Stomach (tissue), 9 donors: ENCODE data around the gene CLTRN. TPM values are rescaled to one million over a fixed set of nuclear protein-coding genes. Genes with fewer than 3 reads are reported as not detected.

Experiments
- DNase-seq, 2 donors: peaks; one replicate each; pipeline versions ENCODE4 v3.0.0 to v3.0.0-alpha.2; 2013 to 2019
- H3K27ac ChIP-seq, 5 donors: fragments of 200-600 bp in 4 of 5; sonication (generic) in 4 of 5; one replicate each; pipeline ENCODE4 v1.5.1; 2013 to 2019; ENCODE audit warnings: mild to moderate bottlenecking in 1 of 5, moderate library complexity in 1 of 5
- H3K27me3 ChIP-seq, 3 donors: fragments of 200-600 bp; sonication (generic); one replicate each; pipeline ENCODE4 v1.5.1; 2017 to 2019; ENCODE audit warnings: mixed run types in 1 of 3
- H3K36me3 ChIP-seq, 4 donors: fragments of 200-600 bp; sonication (generic); 1 replicate in 3 of 4; 2 replicates in 1 of 4; pipeline ENCODE4 v1.5.1; 2016 to 2019
- H3K4me1 ChIP-seq, 4 donors: fragments of 200-600 bp; sonication (generic); one replicate each; pipeline ENCODE4 v1.5.1; 2016 to 2019
- H3K4me3 ChIP-seq, 4 donors: fragments of 200-600 bp; sonication (generic) in 3 of 4; one replicate each; pipeline ENCODE4 v1.5.1; 2016 to 2019; ENCODE audit warnings: mild to moderate bottlenecking in 1 of 4
- H3K9me3 ChIP-seq, 4 donors: fragments of 200-600 bp; sonication (generic); one replicate each; pipeline ENCODE4 v1.5.1; 2016 to 2019
- CTCF ChIP-seq, 7 experiments: fragments of 450-650 bp in 4 of 7; fragments of 200-600 bp in 3 of 7; sonication (generic) in 3 of 7; IDR thresholded peaks; one replicate each; pipeline ENCODE4 v1.5.1; 2016 to 2019; ENCODE audit warnings: antibody characterized with exemption in 7 of 7, control low read depth in 2 of 7, mild to moderate bottlenecking in 1 of 7
- EP300 ChIP-seq: sonication (generic); formaldehyde crosslinking; IDR thresholded peaks from one replicate; pipeline ENCODE4 v1.6.1; 2017; ENCODE audit warnings: antibody characterized with exemption
- POLR2A ChIP-seq, 4 donors: fragments of 450-650 bp; IDR thresholded peaks; one replicate each; pipeline ENCODE4 v1.6.1; 2016; ENCODE audit warnings: antibody characterized with exemption in 4 of 4, control low read depth in 2 of 4, mild to moderate bottlenecking in 1 of 4, moderate library complexity in 1 of 4
- POLR2AphosphoS5 ChIP-seq, 3 donors: sonication (generic); formaldehyde crosslinking; IDR thresholded peaks; one replicate each; pipeline ENCODE4 v1.6.1; 2016; ENCODE audit warnings: antibody characterized with exemption in 3 of 3
- WGBS, 5 donors: extraction: QIAGEN DNeasy Blood & Tissue Kit in 3 of 5; methylation state at CpG; one replicate each; pipeline versions ENCODE4 v1.1.5 to v1.1.7; 2013 to 2018; 5-methylcytosine and 5-hydroxymethylcytosine counted together
- intact Hi-C: fragments of 100-400 bp; cut with DNase I; formaldehyde crosslinking; loops from one replicate; pipeline ENCODE4 v1.15.1; 2023; ENCODE audit warnings: low total_unique reads
- polyA plus RNA-seq, 3 donors: library from polyadenylated mRNA; stranded (reverse); fragments of 200-250 nt; gene quantifications; one replicate each; pipeline ENCODE4 v1.2.3, GENCODE V29; 2013
- total RNA-seq, 5 donors: library from RNA; depleted of rRNA; stranded (reverse); fragments of >200 nt; gene quantifications; one replicate each; pipeline versions ENCODE4 v1.1.0 to v1.2.3, GENCODE V29; 2014 to 2016
- donor health status: healthy with polysubstance abuse.
- donor health status: Bipolar disorder and iron deficiency.
- donor health status: healthy.

CLTRN gene
- total and polyA plus RNA-seq, 8 donors, result 2.4 to 8.5 (median 3.5) TPM; not detected in 3

GRCh38 chrX:15631637-15632036 is 33.0 kb downstream of the CLTRN start:
- Histone ChIP-seq H3K9me3 (peaks cover 0 to 3% (median 0%) of the 10 kb centered on the region in 4 donors), H3K4me1 (no peaks in the 10 kb centered on the region), H3K4me3 (no peak overlapping the region), H3K27me3 (peaks cover 0 to 3% (median 0%) of the 10 kb centered on the region in 3 donors), H3K36me3 (no peaks in the 10 kb centered on the region), H3K27ac (no peak overlapping the region)
- intact Hi-C loops, result no loop called here
- no peak for DNase-seq
- TF ChIP-seq POLR2A (IDR thresholded peaks at IDR 0.05) (no peak), EP300 (no peak), CTCF (IDR thresholded peaks at IDR 0.05) (no peak), POLR2AphosphoS5 (IDR thresholded peaks at IDR 0.05) (no peak)

GRCh38 chrX:15623054-15623453 is 41.6 kb downstream of the CLTRN start:
- 47 to 64% (median 54%) methylated on average over 1 of the region's 1 CpG for WGBS, 5 donors
- TF ChIP-seq POLR2AphosphoS5 (IDR thresholded peaks at IDR 0.05) (no peak), POLR2A (IDR thresholded peaks at IDR 0.05) (no peak), EP300 (no peak), CTCF (IDR thresholded peaks at IDR 0.05) (no peak)
- intact Hi-C loops, result no loop called here
- no peaks in the 10 kb centered on the region for H3K36me3 ChIP-seq
- no peak overlapping the region for H3K4me3 ChIP-seq
- DNase-seq, result peak in 1 of 2 donors; percentile 16
- H3K27me3 ChIP-seq, result no peaks in the 10 kb centered on the region
- H3K27ac ChIP-seq, result no peak overlapping the region
- no peaks in the 10 kb centered on the region for H3K9me3 ChIP-seq
- no peaks in the 10 kb centered on the region for H3K4me1 ChIP-seq

GRCh38 chrX:15619053-15619755 is 45.4 kb downstream of the CLTRN start:
- TF ChIP-seq POLR2A (IDR thresholded peaks at IDR 0.05) (no peak), POLR2AphosphoS5 (IDR thresholded peaks at IDR 0.05) (no peak), CTCF (IDR thresholded peaks at IDR 0.05) (no peak), EP300 (no peak)
- Histone ChIP-seq H3K4me3 (no peak overlapping the region), H3K27me3 (no peaks in the 10 kb centered on the region), H3K27ac (no peak overlapping the region), H3K9me3 (no peaks in the 10 kb centered on the region), H3K36me3 (no peaks in the 10 kb centered on the region), H3K4me1 (no peaks in the 10 kb centered on the region)
- DNase-seq, result peak in 1 of 2 donors; percentile 41
- WGBS, 5 donors, result 59 to 75% (median 65%) methylated on average over 3 of the region's 3 CpGs
- intact Hi-C loops, result no loop called here

GRCh38 chrX:15617111-15617510 is 47.5 kb downstream of the CLTRN start:
- H3K36me3 ChIP-seq, result no peaks in the 10 kb centered on the region

More at GRCh38 chrX:15617111-15617510, 47.5 kb downstream of the CLTRN start:
- Histone ChIP-seq H3K27ac (no peak overlapping the region), H3K4me1 (no peaks in the 10 kb centered on the region), H3K27me3 (no peaks in the 10 kb centered on the region), H3K9me3 (no peaks in the 10 kb centered on the region), H3K4me3 (no peak overlapping the region)
- DNase-seq, result no peak
- 81 to 94% (median 89%) methylated on average over 6 of the region's 6 CpGs for WGBS, 5 donors
- intact Hi-C loops, result no loop called here
- TF ChIP-seq POLR2AphosphoS5 (IDR thresholded peaks at IDR 0.05) (no peak), POLR2A (IDR thresholded peaks at IDR 0.05) (no peak), EP300 (no peak), CTCF (IDR thresholded peaks at IDR 0.05) (no peak)
